Gastrocnemius medialis (tissue), 4 donors: Measurements from ENCODE around the gene BBS9.

Experiments
- POLR2A ChIP-seq, 2 donors: fragments of 450-650 bp; IDR thresholded peaks; one replicate each; pipeline ENCODE4 v1.6.1; 2017; ENCODE audit warnings: antibody characterized with exemption in 2 of 2, mild to moderate bottlenecking in 2 of 2, moderate library complexity in 2 of 2
- TF ChIP-seq, protein P1 (sequence below), 5 experiments: fragments of 450-650 bp in 3 of 5; fragments of 200-600 bp in 2 of 5; sonication (generic) in 2 of 5; IDR thresholded peaks in 4 of 5; conservative IDR thresholded peaks in 1 of 5; 1 replicate in 4 of 5; 2 replicates in 1 of 5; pipeline ENCODE4 v1.5.1; 2016 to 2019; ENCODE audit warnings: antibody characterized with exemption in 5 of 5, mild to moderate bottlenecking in 3 of 5, moderate library complexity in 3 of 5

DNA sequence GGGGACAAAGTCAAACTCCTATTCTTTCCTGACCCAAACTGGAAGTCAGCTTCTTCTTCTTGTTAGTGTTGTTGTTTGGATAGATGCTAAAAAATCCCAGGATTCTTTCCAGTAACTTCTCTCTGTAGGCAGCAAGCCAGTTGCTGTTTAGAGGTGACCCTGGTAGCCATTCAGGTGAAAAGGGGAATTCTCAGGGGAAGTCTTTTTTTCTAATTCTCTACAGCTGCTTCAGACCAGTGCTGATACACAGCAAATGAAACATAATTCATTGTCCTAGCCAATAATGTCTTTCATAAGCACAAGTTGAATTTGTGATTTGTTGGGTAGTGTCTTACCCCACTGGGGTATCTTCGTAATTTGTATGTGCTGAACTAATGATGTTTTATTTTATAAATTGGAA lies 357.3 kb downstream of the BBS9 start:
- TF ChIP-seq, protein P1, sequence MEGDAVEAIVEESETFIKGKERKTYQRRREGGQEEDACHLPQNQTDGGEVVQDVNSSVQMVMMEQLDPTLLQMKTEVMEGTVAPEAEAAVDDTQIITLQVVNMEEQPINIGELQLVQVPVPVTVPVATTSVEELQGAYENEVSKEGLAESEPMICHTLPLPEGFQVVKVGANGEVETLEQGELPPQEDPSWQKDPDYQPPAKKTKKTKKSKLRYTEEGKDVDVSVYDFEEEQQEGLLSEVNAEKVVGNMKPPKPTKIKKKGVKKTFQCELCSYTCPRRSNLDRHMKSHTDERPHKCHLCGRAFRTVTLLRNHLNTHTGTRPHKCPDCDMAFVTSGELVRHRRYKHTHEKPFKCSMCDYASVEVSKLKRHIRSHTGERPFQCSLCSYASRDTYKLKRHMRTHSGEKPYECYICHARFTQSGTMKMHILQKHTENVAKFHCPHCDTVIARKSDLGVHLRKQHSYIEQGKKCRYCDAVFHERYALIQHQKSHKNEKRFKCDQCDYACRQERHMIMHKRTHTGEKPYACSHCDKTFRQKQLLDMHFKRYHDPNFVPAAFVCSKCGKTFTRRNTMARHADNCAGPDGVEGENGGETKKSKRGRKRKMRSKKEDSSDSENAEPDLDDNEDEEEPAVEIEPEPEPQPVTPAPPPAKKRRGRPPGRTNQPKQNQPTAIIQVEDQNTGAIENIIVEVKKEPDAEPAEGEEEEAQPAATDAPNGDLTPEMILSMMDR (IDR thresholded peaks at IDR 0.05 in 4 of 5, conservative IDR thresholded peaks at IDR 0.05 in 1 of 5): no peak
- no peak for TF ChIP-seq POLR2A (IDR thresholded peaks at IDR 0.05)
